ENCODE measurements around the gene UNC79. TPM values are rescaled to one million over a fixed set of nuclear protein-coding genes. Genes with fewer than 3 reads are reported as not detected.

UNC79 gene
- total RNA-seq, 1 donor from 2014 or later: 0.37 TPM

DNA sequence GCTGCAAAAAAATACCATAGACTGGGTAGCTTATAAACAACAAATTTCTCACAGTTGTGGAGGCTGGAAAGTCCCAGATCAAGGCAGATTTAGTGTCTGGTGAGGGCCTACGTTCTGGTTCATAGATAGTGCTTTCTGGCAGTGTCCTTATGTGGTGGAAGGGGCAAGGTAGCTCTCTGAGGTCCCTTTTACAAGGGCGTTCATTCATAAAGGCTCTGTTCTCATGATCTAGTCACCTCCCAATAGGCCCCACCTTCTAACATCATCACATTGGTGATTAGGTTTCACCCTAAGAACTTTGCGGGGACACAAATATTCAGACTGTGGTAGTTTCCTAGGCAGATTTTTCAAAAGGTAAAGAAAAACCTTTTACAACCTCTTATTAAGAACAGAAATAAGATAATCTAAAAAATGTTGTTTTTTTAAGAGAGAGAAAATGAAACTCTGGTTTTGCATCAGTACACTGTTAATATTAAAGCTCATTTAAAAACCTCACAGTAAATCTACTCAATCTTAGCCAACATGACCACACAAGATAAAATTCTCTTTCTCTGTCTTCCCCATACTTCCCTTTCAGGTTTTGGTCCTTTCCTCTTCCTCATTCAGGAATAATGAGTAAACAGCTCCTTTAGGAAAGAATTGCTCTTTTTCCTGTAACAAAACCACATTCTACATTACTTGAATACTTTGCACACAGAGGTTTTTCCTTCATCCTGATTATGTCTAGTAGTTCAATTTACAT is 117.5 kb downstream of the UNC79 start:
- no peak for DNase-seq (ENCODE audit: low spot score)

DNA sequence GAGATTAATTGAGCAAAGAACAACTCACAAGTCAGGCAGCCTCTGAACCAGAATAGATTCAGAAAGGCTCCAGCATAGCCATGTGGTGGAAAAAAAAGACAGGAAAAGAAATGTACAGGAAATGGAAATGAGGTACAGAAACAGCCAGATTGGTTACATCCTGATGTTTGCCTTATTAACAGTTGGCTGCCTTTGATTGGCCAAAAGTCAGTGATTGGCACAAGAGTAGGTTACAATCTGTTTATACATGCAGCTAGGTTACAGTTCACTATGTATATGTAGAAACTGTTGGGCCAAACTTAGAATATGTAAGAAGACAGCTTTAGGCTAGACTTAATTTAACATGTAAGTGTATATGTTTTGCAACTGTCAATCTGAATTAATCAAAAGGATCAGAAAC is 118.9 kb downstream of the UNC79 start:
- DNase-seq (ENCODE audit: low spot score): no peak

- DNase-seq (ENCODE audit: low spot score): no peak
These were observed 134.2 kb downstream of the UNC79 start for GRCh38 chr14:93564918-93565317.

- DNase-seq (ENCODE audit: low spot score): no peak
These were observed 135.4 kb downstream of the UNC79 start for GRCh38 chr14:93566065-93566693.

- DNase-seq (ENCODE audit: low spot score): no peak
These were observed 140.5 kb downstream of the UNC79 start for GRCh38 chr14:93571275-93571674.

DNA sequence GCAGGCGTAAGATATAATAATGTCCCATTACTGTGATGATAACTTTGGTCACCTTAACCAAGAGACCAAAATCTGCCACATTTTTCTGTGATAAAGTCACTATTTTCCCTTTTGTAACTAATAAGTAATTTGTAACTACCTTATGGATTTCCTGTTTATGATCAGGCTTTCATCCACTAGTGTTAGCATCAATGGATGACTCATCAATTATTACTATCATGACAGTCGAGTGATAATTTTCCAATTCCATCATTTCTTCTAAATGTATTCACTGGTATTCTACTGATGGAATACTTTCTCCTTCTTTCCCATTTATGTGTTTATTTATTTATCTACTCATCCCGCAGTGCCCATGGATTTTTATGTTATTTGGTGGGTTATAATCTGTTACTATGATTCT is 148.4 kb downstream of the UNC79 start:
- no peak for DNase-seq (ENCODE audit: low spot score)

- DNase-seq (ENCODE audit: low spot score): no peak
These were observed 151.8 kb downstream of the UNC79 start for GRCh38 chr14:93582516-93582915.

DNA sequence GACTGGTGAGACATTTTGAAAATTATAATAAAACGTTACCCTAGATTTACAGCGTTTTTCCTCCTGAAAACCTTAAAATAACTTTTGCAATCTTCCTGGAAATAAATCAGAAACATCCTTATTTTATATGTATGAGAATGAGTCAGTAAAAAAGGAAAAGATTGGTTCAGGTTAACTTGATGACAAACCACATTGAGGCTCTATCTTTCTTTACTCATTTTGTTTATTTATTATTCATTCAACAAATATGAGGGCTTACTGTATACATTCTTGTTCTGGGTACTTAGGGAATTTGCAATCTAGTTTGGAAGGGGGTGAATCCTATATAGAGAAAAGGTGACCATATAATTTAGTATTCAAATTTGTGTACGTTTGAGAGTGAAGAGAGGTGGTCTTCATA is 156.6 kb downstream of the UNC79 start:
- DNase-seq (ENCODE audit: low spot score): no peak

- no peak for DNase-seq (ENCODE audit: low spot score)
These were observed 160.8 kb downstream of the UNC79 start for GRCh38 chr14:93591506-93591905.

DNA sequence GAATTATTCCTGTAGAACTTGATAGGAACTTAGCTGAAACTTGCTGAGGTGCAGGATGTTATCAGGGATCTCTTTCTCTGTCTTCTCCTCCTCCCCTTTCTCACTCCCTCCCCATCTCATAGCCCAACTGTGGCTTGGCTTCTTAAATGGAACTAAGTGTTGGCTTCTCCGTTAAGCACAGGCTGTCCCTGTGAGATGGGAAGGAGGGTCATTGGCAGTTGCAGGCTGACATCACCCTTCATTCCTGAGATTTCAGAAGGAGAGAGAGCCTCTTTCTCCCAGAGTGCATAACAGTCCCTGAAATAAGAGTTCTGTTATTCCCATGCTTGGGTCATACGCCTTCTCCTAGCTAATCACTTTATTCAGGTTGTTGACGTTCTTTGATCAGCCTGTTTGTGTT is 162.0 kb downstream of the UNC79 start:
- no peak for DNase-seq (ENCODE audit: low spot score)

- no peak for DNase-seq (ENCODE audit: low spot score)
These were observed 175.4 kb downstream of the UNC79 start for GRCh38 chr14:93606091-93606490.

DNA sequence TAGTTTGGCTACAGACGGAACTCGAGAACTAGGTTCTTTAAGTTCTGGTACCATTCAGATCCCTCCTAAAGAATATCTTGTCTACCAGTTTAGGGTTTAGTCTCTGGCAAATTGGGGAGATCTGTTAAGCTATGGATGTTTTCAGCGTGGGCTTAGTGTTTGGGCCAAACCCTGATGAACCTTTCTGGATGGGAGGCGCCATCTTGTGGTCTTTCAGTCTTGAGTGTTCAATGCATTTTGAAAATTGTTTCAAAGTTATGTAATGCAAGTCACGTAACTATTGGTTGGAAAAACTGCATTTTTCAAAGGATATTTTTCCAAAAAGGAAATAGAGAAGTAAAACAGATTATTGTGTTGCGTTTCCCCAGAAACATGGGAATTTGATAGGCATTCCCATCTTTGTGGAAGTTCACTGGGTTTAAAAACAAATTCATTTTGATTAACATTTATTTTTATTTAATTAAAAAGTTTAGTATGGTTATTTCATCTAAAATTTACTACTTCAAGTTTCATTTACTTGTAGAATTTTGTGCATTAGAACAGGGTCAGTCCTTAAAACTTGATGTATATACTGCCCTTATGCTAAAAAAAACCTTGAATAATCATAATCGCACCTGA is 188.5 kb downstream of the UNC79 start:
- DNase-seq (ENCODE audit: low spot score): peak; percentile 27

DNA sequence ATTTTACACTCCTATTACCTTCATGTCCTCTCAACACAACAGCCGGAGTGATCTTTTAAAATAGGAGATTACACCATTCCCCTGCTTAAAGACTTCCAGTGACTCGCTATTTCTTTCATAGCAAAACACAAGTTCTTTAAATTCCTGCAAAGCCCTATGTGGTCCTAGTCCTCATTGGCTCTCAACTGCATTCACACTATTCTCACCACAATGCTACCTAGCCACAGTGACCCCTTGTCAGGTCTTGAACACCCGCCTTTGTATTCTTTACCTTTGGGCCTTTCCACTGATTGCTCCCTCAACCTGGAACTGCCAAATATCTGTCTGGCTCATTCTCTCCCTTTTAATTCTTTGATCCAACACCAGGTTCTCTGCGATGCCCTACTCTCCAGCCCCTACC is 197.3 kb downstream of the UNC79 start:
- no peak for DNase-seq (ENCODE audit: low spot score)

DNA sequence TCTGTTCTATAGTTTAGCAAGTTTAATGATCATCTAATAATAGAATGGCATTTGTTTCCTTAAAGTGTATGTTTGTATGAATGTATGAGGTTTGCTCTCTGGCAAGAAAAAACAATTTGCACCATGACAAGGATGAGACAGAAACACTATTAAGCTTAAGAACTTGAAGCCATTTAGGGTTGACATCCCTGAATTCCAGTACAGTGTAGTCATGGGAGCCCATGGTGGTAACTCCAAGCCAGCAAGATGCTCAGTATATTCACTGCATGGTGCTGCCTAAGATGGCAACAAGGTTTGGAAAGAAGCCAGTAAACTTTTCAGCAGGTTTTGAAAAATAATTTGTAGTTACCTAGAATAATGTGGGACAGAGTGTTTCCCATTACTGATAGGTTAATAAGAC is 198.9 kb downstream of the UNC79 start:
- DNase-seq (ENCODE audit: low spot score): no peak

DNA sequence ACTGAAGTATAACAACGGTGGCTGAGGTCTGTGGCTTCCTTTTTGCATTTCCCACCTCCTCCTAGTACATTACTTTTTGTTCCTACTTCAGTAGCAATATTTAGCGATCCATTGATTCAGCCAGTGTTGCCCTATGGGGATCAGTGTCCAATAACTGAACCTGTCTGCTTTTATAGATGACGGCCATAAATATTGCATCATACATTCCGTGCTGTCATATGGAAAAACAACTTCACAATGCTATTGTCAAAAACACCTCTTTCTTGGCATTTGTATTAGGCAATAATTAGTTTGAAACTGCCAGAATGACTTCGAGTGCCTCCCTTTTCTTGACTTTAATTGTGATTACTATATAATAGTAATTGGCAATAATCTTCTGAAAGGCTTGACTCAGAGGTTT is 208.1 kb downstream of the UNC79 start:
- no peak for DNase-seq (ENCODE audit: low spot score)

- no peak for DNase-seq (ENCODE audit: low spot score)
These were observed 212.4 kb downstream of the UNC79 start for GRCh38 chr14:93643127-93643526.

- no peak for DNase-seq (ENCODE audit: low spot score)
These were observed 212.9 kb downstream of the UNC79 start for GRCh38 chr14:93643676-93644075.

- DNase-seq (ENCODE audit: low spot score): no peak
These were observed 214.5 kb downstream of the UNC79 start for GRCh38 chr14:93645200-93645599.

DNA sequence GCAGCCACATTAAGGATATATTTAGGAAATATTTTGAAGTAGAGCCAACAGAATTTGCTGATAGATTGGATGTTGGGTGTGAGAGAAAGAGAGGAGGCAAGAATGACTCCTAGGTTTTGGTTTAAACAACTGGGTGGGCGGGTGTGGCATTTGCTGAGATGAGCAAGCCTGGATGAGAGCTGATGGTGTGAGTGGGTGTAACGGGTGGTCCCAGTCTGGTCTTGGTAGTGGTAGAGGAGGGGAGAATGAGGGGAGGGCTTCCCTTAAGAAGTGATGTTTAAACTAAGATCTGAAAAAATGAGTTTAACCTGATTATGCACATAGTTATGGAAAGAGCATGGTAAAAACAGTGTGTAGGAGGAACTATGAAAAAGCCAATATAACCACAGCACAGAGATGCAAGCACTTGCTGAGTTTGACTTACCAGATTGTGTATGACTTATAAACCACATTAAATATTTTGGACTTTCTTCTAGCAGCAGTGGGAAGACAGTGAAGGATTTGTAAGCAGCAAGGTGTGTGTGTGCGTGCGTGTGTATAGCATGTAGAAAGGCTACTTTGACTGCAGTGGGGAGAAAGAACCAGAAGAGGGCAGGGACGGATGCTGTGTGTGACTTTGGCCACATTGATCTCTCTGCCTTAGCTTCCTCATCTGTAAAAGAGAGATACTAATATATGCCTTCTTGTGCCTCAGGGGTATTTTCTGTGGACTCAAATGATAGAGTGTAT is 217.9 kb downstream of the UNC79 start:
- no peak for DNase-seq (ENCODE audit: low spot score)

DNA sequence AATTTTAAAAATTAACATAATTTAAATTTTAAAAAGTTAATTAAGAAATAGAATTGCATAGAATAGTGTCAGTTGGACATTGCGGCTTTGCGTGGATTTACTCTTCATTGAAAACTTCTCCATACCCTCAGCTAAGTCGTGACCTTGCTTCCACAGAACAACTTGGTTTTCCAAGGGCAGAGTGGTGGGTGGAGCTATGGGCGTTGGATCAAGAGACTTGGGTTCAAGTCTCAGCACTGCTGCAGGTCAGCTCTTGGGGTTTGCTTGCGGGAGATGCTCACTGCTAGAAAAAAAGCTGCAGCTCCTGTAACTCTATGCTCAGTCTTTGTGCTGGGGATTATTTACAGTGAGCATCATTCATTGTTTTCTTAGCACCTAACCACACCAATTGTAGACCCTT is 223.9 kb downstream of the UNC79 start:
- no peak for DNase-seq (ENCODE audit: low spot score)

GRCh38 chr14:93655078-93655750 is 224.5 kb downstream of the UNC79 start:
- peak; percentile 24 for DNase-seq (ENCODE audit: low spot score)

GRCh38 chr14:93657875-93658274 is 227.1 kb downstream of the UNC79 start:
- DNase-seq (ENCODE audit: low spot score): no peak

Data from mucosa of gallbladder (tissue), 1 donor.